ENCODE measurements around the gene TTC39C. TPM values are rescaled to one million over a fixed set of nuclear protein-coding genes. Genes with fewer than 3 reads are reported as not detected.
"Not testable (repeated sequence)": the region's sequence is repeated elsewhere in the genome, so short reads cannot be mapped to it uniquely, and the experiment has no call there.

The TTC39C gene
- total and polyA plus RNA-seq, 2 experiments from 2014 or later, result 69.4 to 136 TPM

GRCh38 chr18:24142376-24142775 is 127.8 kb downstream of the TTC39C start (continued):
- TF ChIP-seq, protein P1, sequence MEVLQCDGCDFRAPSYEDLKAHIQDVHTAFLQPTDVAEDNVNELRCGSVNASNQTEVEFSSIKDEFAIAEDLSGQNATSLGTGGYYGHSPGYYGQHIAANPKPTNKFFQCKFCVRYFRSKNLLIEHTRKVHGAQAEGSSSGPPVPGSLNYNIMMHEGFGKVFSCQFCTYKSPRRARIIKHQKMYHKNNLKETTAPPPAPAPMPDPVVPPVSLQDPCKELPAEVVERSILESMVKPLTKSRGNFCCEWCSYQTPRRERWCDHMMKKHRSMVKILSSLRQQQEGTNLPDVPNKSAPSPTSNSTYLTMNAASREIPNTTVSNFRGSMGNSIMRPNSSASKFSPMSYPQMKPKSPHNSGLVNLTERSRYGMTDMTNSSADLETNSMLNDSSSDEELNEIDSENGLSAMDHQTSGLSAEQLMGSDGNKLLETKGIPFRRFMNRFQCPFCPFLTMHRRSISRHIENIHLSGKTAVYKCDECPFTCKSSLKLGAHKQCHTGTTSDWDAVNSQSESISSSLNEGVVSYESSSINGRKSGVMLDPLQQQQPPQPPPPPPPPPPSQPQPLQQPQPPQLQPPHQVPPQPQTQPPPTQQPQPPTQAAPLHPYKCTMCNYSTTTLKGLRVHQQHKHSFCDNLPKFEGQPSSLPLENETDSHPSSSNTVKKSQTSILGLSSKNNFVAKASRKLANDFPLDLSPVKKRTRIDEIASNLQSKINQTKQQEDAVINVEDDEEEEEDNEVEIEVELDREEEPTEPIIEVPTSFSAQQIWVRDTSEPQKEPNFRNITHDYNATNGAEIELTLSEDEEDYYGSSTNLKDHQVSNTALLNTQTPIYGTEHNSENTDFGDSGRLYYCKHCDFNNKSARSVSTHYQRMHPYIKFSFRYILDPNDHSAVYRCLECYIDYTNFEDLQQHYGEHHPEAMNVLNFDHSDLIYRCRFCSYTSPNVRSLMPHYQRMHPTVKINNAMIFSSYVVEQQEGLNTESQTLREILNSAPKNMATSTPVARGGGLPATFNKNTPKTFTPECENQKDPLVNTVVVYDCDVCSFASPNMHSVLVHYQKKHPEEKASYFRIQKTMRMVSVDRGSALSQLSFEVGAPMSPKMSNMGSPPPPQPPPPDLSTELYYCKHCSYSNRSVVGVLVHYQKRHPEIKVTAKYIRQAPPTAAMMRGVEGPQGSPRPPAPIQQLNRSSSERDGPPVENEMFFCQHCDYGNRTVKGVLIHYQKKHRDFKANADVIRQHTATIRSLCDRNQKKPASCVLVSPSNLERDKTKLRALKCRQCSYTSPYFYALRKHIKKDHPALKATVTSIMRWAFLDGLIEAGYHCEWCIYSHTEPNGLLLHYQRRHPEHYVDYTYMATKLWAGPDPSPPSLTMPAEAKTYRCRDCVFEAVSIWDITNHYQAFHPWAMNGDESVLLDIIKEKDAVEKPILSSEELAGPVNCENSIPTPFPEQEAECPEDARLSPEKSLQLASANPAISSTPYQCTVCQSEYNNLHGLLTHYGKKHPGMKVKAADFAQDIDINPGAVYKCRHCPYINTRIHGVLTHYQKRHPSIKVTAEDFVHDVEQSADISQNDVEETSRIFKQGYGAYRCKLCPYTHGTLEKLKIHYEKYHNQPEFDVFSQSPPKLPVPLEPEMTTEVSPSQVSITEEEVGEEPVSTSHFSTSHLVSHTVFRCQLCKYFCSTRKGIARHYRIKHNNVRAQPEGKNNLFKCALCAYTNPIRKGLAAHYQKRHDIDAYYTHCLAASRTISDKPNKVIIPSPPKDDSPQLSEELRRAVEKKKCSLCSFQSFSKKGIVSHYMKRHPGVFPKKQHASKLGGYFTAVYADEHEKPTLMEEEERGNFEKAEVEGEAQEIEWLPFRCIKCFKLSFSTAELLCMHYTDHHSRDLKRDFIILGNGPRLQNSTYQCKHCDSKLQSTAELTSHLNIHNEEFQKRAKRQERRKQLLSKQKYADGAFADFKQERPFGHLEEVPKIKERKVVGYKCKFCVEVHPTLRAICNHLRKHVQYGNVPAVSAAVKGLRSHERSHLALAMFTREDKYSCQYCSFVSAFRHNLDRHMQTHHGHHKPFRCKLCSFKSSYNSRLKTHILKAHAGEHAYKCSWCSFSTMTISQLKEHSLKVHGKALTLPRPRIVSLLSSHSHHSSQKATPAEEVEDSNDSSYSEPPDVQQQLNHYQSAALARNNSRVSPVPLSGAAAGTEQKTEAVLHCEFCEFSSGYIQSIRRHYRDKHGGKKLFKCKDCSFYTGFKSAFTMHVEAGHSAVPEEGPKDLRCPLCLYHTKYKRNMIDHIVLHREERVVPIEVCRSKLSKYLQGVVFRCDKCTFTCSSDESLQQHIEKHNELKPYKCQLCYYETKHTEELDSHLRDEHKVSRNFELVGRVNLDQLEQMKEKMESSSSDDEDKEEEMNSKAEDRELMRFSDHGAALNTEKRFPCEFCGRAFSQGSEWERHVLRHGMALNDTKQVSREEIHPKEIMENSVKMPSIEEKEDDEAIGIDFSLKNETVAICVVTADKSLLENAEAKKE (CRISPR knock-in tag; IDR thresholded peaks at IDR 0.05), result no peak
- no peak for TF ChIP-seq STAT1 (IDR thresholded peaks at IDR 0.05; ENCODE audit: unreplicated experiment)
- no peak for TF ChIP-seq ZNF114 (CRISPR knock-in tag; IDR thresholded peaks at IDR 0.05)
- no peak for TF ChIP-seq EZH2 (IDR thresholded peaks at IDR 0.05; ENCODE audit: low read depth, unreplicated experiment)

- not testable (repeated sequence) for H3F3A ChIP-seq (replicated peaks; ENCODE audit: low read depth); H3K4me2 ChIP-seq; ATAC-seq; DNase-seq (ENCODE audit: low spot score); H3K27me3 Mint-ChIP-seq (ENCODE audit: insufficient read depth, low read depth, poor library complexity); H3K4me3 ChIP-seq; H3K4me3 Mint-ChIP-seq; H3K27ac ChIP-seq (ENCODE audit: low read depth); H4K20me1 ChIP-seq (replicated peaks; ENCODE audit: insufficient read depth); H3K27me3 ChIP-seq (ENCODE audit: insufficient read depth); H3K27ac Mint-ChIP-seq; H3K4me1 Mint-ChIP-seq; H3K79me2 ChIP-seq (replicated peaks; ENCODE audit: insufficient read depth); H2AFZ ChIP-seq; H3K9me2 ChIP-seq (ENCODE audit: insufficient read depth); H3K4me1 ChIP-seq (ENCODE audit: insufficient read depth); H3K9me3 Mint-ChIP-seq
- H3K36me3 Mint-ChIP-seq (ENCODE audit: low read depth), result peaks cover 32% of the 10 kb centered on the region
- peaks cover 14% of the 10 kb centered on the region; the same call in 1 of the 2 replicates for H3K36me3 ChIP-seq (ENCODE audit: insufficient read depth)
Measured at GRCh38 chr18:24149591-24149990, 135.0 kb downstream of the TTC39C start.

DNA sequence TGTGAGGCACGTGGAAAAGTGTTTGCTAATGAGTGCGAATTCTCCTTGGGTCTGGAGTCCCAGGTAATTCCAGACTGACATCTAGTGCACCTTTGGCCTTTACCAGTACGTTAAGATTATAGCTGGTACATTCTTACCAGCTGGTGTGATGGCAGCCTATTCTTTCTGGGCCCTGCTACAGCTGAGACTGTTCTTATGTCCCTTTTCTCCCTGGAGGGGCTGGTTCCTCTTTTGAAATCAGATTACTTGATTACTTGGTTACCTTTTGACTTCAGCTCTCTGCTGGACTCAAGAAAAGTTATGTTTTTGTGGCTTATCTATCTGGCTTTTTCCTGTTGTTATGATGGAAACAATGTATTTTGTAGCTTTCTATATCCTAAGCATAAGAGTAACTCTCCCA is 138.8 kb downstream of the TTC39C start:
- peaks cover 16% of the 10 kb centered on the region for H3K36me3 ChIP-seq (ENCODE audit: insufficient read depth)
- no peaks in the 10 kb centered on the region for H3K9me2 ChIP-seq (ENCODE audit: insufficient read depth)
- no peak overlapping the region for H3K4me3 Mint-ChIP-seq
- no peaks in the 10 kb centered on the region for H3K27me3 ChIP-seq (ENCODE audit: insufficient read depth)
- peaks cover 35% of the 10 kb centered on the region for H3K36me3 Mint-ChIP-seq (ENCODE audit: low read depth)
- H3K4me1 ChIP-seq (ENCODE audit: insufficient read depth), result no peaks in the 10 kb centered on the region
- H3K4me1 Mint-ChIP-seq, result peaks cover 8% of the 10 kb centered on the region; the same call in 2 of the 3 replicates
- H3K27ac ChIP-seq (ENCODE audit: low read depth), result no peak overlapping the region
- ATAC-seq (no peak), DNase-seq (ENCODE audit: low spot score) (no peak)
- H3K27ac Mint-ChIP-seq, result no peak overlapping the region; the same call in 1 of the 2 replicates
- H3K4me2 ChIP-seq, result no peak overlapping the region
- no peaks in the 10 kb centered on the region for H4K20me1 ChIP-seq (replicated peaks; ENCODE audit: insufficient read depth)
- no peak overlapping the region for H2AFZ ChIP-seq
- H3K27me3 Mint-ChIP-seq (ENCODE audit: insufficient read depth, low read depth, poor library complexity), result peaks cover 3% of the 10 kb centered on the region
- no peak for TF ChIP-seq ZNF331 (CRISPR knock-in tag; IDR thresholded peaks at IDR 0.05; ENCODE audit: low read depth)
- no peak for TF ChIP-seq POLR2AphosphoS5 (IDR thresholded peaks at IDR 0.05; ENCODE audit: low read depth)
- no peak for TF ChIP-seq ZNF114 (CRISPR knock-in tag; IDR thresholded peaks at IDR 0.05)
- no peaks in the 10 kb centered on the region for H3F3A ChIP-seq (replicated peaks; ENCODE audit: low read depth)
- no peak overlapping the region for H3K4me3 ChIP-seq
- H3K79me2 ChIP-seq (replicated peaks; ENCODE audit: insufficient read depth), result no peaks in the 10 kb centered on the region
- no peaks in the 10 kb centered on the region for H3K9me3 Mint-ChIP-seq

Data from GM23338 (cell line).